VCaP (cell line): Measurements from ENCODE around the gene UBAC2.

ENCODE experiments used
- H3K27ac ChIP-seq: fragments of 450-650 bp; 2 replicates; pipeline ENCODE4 v1.5.1; 2017
- TF ChIP-seq, protein P1 (sequence below): fragments of 450-650 bp; conservative IDR thresholded peaks from 2 replicates; pipeline ENCODE4 v1.5.1; 2017; ENCODE audit warnings: mild to moderate bottlenecking, moderate library complexity

Gene UBAC2

DNA sequence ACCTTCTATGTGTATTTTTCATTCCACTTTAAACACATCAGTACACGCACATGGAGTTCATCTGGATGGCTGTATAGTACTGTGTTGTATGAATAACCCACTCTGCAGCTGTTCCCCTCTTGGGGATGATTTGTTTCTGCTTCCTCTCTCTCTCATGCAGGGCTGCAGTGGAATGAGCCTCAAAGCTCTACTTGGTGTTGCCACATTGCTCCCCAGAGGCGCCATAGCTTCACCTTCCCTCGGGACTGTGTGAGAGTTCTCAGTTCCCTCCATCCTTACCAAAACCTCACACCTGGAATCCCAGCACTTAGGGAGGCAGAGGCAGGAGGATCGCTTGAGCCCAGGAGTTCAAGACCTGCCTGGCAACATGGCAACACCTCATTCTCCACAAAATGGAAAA, 134.9 kb downstream of the UBAC2 start:
- no peak overlapping the region; the same call in 1 of the 2 replicates for H3K27ac ChIP-seq
- TF ChIP-seq, protein P1, sequence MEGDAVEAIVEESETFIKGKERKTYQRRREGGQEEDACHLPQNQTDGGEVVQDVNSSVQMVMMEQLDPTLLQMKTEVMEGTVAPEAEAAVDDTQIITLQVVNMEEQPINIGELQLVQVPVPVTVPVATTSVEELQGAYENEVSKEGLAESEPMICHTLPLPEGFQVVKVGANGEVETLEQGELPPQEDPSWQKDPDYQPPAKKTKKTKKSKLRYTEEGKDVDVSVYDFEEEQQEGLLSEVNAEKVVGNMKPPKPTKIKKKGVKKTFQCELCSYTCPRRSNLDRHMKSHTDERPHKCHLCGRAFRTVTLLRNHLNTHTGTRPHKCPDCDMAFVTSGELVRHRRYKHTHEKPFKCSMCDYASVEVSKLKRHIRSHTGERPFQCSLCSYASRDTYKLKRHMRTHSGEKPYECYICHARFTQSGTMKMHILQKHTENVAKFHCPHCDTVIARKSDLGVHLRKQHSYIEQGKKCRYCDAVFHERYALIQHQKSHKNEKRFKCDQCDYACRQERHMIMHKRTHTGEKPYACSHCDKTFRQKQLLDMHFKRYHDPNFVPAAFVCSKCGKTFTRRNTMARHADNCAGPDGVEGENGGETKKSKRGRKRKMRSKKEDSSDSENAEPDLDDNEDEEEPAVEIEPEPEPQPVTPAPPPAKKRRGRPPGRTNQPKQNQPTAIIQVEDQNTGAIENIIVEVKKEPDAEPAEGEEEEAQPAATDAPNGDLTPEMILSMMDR: no peak

DNA sequence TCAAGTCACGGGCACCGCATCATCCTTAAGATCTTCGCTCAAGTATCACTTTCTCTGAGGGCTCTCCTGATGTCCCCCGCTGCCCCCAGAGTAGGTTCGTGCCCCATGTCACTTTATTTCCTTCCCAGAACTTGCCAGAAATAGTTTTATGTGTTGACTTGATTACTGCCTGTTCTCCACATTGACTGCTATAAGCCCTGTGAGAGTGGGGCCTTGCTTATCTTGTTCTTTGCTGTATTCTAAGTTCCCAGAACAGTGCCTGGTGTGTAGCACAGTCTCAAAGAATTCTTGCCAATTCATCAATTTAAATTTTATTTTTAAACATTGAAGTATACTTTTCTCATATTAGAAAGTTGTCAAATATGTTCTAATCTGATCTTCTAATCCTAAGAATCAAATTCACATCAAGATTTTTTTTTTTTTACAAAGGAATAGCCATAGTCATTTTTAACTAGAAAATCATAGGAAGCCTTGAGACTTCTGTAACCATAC, 138.6 kb downstream of the UBAC2 start:
- peak overlapping the region; percentile 100 for H3K27ac ChIP-seq
- TF ChIP-seq, protein P1: no peak

DNA sequence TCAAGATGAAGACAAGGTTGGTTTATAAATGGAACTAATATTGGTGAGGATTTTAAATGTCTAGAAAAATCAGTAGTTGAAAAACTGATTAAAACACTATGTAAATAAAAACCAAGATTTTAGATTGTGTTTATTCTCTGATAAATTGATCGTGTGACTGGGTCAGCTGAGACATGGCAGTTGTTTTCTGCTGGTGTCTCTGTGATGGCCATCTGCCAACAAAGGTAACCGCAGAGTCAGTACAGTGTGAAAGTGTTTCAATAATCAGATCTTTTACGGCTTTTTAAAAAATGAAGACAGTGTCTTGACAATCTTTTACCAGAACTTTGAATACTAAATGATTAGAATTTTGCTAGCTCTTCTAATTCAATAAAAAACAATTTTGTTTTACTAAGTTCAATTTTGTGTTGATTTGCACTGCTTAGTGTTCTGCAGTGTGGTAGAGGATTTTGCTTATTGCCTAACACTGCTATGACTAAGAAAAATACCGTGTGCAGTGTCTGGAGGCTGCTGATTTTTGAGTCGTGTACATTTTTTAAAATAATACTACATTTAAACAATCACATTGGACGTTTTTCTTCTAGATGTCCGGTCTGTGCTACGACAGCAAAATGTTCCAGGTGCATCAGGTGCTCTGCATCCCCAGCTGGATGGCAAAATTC, 139.2 kb downstream of the UBAC2 start:
- peak overlapping the region; percentile 100 for H3K27ac ChIP-seq
- TF ChIP-seq, protein P1: no peak

DNA sequence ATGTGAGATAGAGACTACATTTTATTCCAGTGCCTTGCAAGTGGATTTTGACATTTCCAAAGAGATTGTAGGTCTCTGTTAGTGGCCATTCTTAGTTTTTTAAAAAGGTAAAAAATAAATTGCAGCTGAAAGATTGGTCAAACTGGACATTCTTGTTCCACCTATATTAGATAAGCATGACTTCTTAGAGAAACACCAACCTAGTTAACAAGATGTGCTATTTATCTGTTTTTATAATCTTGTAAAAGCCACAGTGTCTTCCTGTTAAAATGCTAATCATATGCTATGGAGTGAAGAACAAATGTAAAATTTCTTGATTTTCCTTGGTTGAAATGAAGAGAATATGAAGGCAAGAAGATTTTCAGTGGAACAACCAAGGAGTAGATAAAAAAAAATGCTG, 140.0 kb downstream of the UBAC2 start:
- H3K27ac ChIP-seq: peak overlapping the region; percentile 100
- TF ChIP-seq, protein P1: no peak

DNA sequence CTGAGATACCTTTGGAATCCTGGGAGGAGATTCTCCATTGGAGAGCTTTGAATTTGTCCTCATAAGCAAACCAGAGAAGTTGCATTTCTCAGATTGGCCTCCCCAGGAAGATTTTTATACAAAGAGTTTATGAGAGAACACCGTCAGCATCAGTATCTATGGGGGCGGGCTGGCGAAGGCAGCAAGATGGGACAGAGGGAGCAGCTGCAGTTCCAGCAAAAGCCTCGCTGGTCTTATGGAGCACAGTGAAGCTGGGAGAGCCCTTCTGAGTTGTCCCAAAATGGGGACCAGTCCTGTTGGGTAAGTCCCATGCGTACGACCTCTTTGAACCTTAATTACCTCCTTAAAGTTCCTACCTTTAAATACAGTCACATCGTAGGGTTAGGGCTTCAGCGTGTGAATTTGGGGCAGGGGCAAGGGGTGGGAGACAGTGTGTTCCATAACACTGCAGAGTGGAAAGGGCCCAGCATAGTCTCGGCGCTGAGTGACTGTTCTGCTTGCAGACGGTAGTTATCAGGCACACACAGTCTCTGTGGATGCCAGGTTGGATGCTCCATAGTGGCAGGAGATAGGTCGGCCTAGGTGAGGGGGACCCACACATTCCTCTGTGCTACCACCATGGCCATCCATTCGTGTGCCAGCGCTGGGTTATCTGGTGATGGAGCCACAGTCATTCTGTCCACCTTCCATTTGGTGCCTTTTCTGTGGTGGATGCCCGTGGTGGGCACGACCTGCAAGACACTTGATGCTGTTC, 141.5 kb downstream of the UBAC2 start:
- peak overlapping the region; percentile 100 for H3K27ac ChIP-seq
- TF ChIP-seq, protein P1: no peak

DNA sequence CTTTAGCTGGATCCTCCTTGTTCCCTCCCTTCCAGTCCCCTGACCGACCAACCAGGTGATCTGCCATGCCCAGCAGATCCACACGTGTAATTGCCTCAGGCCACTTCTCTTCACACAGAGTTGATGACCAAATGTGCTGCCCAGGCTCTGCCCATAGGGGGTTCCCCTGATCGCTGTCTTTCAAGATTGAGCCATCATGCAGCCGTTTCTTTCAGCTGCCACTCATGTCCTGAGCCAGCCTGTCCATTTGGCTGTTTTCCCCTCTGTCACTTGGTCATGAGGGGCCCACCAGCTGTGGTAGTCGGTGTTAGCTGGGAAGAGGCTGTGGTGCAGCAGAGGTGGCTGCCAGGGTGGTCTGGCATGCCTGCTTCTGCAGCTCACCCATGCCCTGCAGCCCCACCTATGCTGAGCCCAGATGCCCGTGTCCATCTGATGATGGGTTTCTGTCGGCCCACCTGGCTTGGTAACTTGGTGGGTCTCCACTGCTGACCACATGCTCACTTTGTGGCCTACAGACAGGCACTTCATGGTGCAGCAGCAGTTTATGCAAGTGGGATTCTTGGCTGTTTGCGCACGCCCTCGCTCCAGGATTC, 142.2 kb downstream of the UBAC2 start:
- H3K27ac ChIP-seq: peak overlapping the region; percentile 100
- TF ChIP-seq, protein P1: no peak

DNA sequence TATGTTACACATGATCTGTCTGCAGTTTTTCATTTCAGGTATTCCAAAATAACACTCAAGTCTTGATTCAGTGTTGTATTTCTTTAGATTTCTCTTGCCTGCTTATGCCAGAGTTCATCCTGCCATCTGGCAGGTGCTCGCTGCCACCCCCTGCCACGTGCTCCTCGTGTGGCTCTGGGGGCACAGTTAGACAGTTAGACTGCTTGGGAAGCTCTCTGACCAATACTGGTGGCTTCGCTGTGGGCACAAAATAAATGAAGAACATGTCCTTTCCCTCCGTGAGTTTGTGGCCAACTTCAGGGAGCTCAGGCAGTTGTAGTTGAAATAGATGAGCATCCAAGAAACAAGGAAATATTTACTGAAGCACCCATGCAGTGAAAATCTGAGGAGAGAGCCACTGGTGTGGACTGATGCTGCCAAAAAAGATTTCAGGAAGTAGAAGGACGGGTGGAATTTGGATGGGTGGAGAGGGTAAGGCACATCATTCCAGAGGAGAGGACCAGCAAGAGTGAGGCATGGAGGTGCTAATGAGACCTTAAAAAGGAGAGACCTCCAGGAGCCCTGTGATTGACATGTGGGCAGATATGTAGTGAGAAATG, 144.1 kb downstream of the UBAC2 start:
- peak overlapping the region; percentile 100 for H3K27ac ChIP-seq
- TF ChIP-seq, protein P1: no peak
